HEK293 (cell line): ENCODE results near the gene RRAS.

Experiments used
- GLIS1 ChIP-seq: fragments of 450-650 bp; formaldehyde crosslinking; IDR thresholded peaks from 2 replicates; pipeline ENCODE4 v1.5.1; 2016; ENCODE audit warnings: missing biosample characterization, missing genetic modification characterization
- GLIS2 ChIP-seq: fragments of 450-650 bp; formaldehyde crosslinking; IDR thresholded peaks from 2 replicates; pipeline ENCODE4 v1.5.1; 2016; ENCODE audit warnings: missing biosample characterization, missing genetic modification characterization
- KLF1 ChIP-seq: fragments of 450-650 bp; formaldehyde crosslinking; IDR thresholded peaks from 2 replicates; pipeline ENCODE4 v1.5.1; 2016; ENCODE audit warnings: missing biosample characterization, missing genetic modification characterization
- KLF9 ChIP-seq: fragments of 450-650 bp; formaldehyde crosslinking; IDR thresholded peaks from 2 replicates; pipeline ENCODE4 v1.5.1; 2016; ENCODE audit warnings: missing biosample characterization, missing genetic modification characterization, low read depth
- SALL2 ChIP-seq: fragments of 450-650 bp; formaldehyde crosslinking; IDR thresholded peaks from 2 replicates; pipeline ENCODE4 v1.5.0; 2017; ENCODE audit warnings: missing biosample characterization, mild to moderate bottlenecking, missing genetic modification characterization, borderline replicate concordance
- SCRT2 ChIP-seq: fragments of 450-650 bp; formaldehyde crosslinking; IDR thresholded peaks from 2 replicates; pipeline ENCODE4 v1.5.1; 2016; ENCODE audit warnings: missing biosample characterization, missing genetic modification characterization
- SETDB1 ChIP-seq: IDR thresholded peaks from one replicate; pipeline ENCODE4 v1.6.1; 2017; ENCODE audit warnings: mild to moderate bottlenecking, low read length, moderate library complexity, mixed read lengths; ENCODE audit not compliant: insufficient read length
- SP2 ChIP-seq: fragments of 450-650 bp; formaldehyde crosslinking; IDR thresholded peaks from 2 replicates; pipeline ENCODE4 v1.5.1; 2016; ENCODE audit warnings: missing biosample characterization, missing genetic modification characterization
- ZEB2 ChIP-seq: fragments of 450-650 bp; formaldehyde crosslinking; IDR thresholded peaks from 2 replicates; pipeline ENCODE4 v1.5.1; 2016; ENCODE audit warnings: missing biosample characterization, missing genetic modification characterization
- ZNF10 ChIP-seq: fragments of 450-650 bp; formaldehyde crosslinking; IDR thresholded peaks from 2 replicates; pipeline ENCODE4 v1.5.1; 2017; ENCODE audit warnings: missing biosample characterization, missing genetic modification characterization
- ZNF16 ChIP-seq: fragments of 450-650 bp; formaldehyde crosslinking; IDR thresholded peaks from 2 replicates; pipeline ENCODE4 v1.5.1; 2016; ENCODE audit warnings: low read depth, missing biosample characterization, missing genetic modification characterization
- ZNF214 ChIP-seq: fragments of 450-650 bp; formaldehyde crosslinking; IDR thresholded peaks from 2 replicates; pipeline ENCODE4 v1.5.1; 2017; ENCODE audit warnings: missing biosample characterization, mild to moderate bottlenecking, missing genetic modification characterization, borderline replicate concordance
- ZNF311 ChIP-seq: fragments of 450-650 bp; formaldehyde crosslinking; IDR thresholded peaks from 2 replicates; pipeline ENCODE4 v1.5.1; 2017; ENCODE audit warnings: missing biosample characterization, missing genetic modification characterization, borderline replicate concordance
- ZNF416 ChIP-seq: fragments of 450-650 bp; formaldehyde crosslinking; IDR thresholded peaks from 2 replicates; pipeline ENCODE4 v1.5.1; 2016; ENCODE audit warnings: missing biosample characterization, missing genetic modification characterization
- ZNF544 ChIP-seq: fragments of 450-650 bp; formaldehyde crosslinking; IDR thresholded peaks from 2 replicates; pipeline ENCODE4 v1.5.0; 2017; ENCODE audit warnings: missing biosample characterization, missing genetic modification characterization
- ZNF549 ChIP-seq: fragments of 450-650 bp; IDR thresholded peaks from 2 replicates; pipeline ENCODE4 v1.5.1; 2018; ENCODE audit warnings: missing biosample characterization, missing genetic modification characterization, mild to moderate bottlenecking, inconsistent platforms, moderate library complexity
- ZNF626 ChIP-seq: fragments of 450-650 bp; sonication (Bioruptor Pico); formaldehyde crosslinking; IDR thresholded peaks from 2 replicates; pipeline ENCODE4 v1.5.1; 2018; ENCODE audit warnings: missing biosample characterization, missing genetic modification characterization, inconsistent platforms
- ZNF792 ChIP-seq: fragments of 450-650 bp; formaldehyde crosslinking; IDR thresholded peaks from 2 replicates; pipeline ENCODE4 v1.5.1; 2016; ENCODE audit warnings: missing biosample characterization, missing genetic modification characterization
- TF ChIP-seq, protein P1 (sequence below): fragments of 450-650 bp; formaldehyde crosslinking; IDR thresholded peaks from 2 replicates; pipeline ENCODE4 v1.5.1; 2017; ENCODE audit warnings: missing biosample characterization, mild to moderate bottlenecking, missing genetic modification characterization, moderate library complexity
- TF ChIP-seq, protein P2 (sequence below): fragments of 450-650 bp; formaldehyde crosslinking; IDR thresholded peaks from 2 replicates; pipeline ENCODE4 v1.5.1; 2016; ENCODE audit warnings: missing biosample characterization, missing genetic modification characterization
- TF ChIP-seq, protein P3 (sequence below): fragments of 450-650 bp; formaldehyde crosslinking; IDR thresholded peaks from 2 replicates; pipeline ENCODE4 v1.5.1; 2017; ENCODE audit warnings: missing biosample characterization, missing genetic modification characterization
- TF ChIP-seq, protein P4 (sequence below): fragments of 450-650 bp; formaldehyde crosslinking; IDR thresholded peaks from 2 replicates; pipeline ENCODE4 v1.5.1; 2016; ENCODE audit warnings: missing biosample characterization, missing genetic modification characterization, borderline replicate concordance
- TF ChIP-seq, protein P5 (sequence below): fragments of 450-650 bp; formaldehyde crosslinking; IDR thresholded peaks from 2 replicates; pipeline ENCODE4 v1.5.1; 2017; ENCODE audit warnings: missing biosample characterization, missing genetic modification characterization
- TF ChIP-seq, protein P6 (sequence below): fragments of 450-650 bp; formaldehyde crosslinking; IDR thresholded peaks from 2 replicates; pipeline ENCODE4 v1.5.1; 2016; ENCODE audit warnings: missing biosample characterization, missing genetic modification characterization
- TF ChIP-seq, protein P7 (sequence below): sonication (generic); formaldehyde crosslinking; IDR thresholded peaks from 2 replicates; pipeline ENCODE4 v1.8.1; 2022; ENCODE audit warnings: mild to moderate bottlenecking, moderate library complexity, missing genetic modification reagents

The RRAS gene

DNA sequence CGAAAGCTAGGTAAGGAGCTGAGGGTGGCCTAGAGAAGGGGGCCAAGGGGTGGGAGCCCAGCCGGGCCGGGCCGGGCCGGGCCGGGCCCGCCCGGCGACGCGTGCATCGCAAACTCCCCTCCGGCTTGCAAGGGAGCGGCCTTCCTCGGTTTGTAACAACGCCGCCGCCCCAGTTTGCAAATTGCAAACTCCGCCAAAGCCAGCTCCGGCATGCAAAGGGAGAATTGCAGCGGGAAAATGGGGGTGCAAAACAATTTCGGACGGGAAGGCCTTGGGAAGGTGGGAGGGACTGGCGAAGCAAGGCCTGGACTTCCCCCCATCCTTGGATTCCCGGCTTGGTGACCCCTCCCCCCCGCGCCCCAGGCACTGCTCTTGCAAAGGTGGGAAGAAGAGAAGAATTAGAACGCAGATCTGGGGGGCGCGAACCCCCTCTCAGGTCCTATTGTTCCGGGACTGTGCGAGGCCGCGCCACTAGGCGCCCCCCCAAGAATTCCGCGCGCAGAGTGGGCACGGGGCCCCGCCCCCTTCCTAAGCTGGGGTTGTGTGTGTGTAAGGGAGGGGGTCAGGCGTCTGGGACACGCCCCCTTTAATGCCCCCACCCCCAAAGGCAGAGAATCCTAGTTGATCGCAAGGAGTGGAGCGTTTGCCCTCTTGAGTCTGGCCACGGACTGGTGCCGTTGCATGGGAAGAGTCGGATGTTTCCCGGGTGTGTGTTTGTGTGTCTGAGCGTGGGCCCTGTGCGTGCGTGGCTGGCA, 48.0 kb downstream of the RRAS start (continued):
- TF ChIP-seq, protein P1, sequence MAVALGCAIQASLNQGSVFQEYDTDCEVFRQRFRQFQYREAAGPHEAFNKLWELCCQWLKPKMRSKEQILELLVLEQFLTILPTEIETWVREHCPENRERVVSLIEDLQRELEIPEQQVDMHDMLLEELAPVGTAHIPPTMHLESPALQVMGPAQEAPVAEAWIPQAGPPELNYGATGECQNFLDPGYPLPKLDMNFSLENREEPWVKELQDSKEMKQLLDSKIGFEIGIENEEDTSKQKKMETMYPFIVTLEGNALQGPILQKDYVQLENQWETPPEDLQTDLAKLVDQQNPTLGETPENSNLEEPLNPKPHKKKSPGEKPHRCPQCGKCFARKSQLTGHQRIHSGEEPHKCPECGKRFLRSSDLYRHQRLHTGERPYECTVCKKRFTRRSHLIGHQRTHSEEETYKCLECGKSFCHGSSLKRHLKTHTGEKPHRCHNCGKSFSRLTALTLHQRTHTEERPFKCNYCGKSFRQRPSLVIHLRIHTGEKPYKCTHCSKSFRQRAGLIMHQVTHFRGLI (tag by site-specific recombination) = 0 out of 2 replicates have a peak, but pooled peaks have one; percentile 24
- no peak for TF ChIP-seq ZNF214 (tag by site-specific recombination)
- TF ChIP-seq, protein P2, sequence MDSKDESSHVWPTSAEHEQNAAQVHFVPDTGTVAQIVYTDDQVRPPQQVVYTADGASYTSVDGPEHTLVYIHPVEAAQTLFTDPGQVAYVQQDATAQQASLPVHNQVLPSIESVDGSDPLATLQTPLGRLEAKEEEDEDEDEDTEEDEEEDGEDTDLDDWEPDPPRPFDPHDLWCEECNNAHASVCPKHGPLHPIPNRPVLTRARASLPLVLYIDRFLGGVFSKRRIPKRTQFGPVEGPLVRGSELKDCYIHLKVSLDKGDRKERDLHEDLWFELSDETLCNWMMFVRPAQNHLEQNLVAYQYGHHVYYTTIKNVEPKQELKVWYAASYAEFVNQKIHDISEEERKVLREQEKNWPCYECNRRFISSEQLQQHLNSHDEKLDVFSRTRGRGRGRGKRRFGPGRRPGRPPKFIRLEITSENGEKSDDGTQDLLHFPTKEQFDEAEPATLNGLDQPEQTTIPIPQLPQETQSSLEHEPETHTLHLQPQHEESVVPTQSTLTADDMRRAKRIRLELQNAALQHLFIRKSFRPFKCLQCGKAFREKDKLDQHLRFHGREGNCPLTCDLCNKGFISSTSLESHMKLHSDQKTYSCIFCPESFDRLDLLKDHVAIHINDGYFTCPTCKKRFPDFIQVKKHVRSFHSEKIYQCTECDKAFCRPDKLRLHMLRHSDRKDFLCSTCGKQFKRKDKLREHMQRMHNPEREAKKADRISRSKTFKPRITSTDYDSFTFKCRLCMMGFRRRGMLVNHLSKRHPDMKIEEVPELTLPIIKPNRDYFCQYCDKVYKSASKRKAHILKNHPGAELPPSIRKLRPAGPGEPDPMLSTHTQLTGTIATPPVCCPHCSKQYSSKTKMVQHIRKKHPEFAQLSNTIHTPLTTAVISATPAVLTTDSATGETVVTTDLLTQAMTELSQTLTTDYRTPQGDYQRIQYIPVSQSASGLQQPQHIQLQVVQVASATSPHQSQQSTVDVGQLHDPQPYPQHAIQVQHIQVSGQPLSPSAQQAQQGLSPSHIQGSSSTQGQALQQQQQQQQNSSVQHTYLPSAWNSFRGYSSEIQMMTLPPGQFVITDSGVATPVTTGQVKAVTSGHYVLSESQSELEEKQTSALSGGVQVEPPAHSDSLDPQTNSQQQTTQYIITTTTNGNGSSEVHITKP (tag by site-specific recombination) = peak; percentile 76
- no peak for TF ChIP-seq ZNF10 (tag by site-specific recombination)
- no peak for TF ChIP-seq SALL2 (tag by site-specific recombination)
- no peak for TF ChIP-seq SETDB1
- TF ChIP-seq ZNF626 (tag by site-specific recombination) = no peak
- TF ChIP-seq, protein P3, sequence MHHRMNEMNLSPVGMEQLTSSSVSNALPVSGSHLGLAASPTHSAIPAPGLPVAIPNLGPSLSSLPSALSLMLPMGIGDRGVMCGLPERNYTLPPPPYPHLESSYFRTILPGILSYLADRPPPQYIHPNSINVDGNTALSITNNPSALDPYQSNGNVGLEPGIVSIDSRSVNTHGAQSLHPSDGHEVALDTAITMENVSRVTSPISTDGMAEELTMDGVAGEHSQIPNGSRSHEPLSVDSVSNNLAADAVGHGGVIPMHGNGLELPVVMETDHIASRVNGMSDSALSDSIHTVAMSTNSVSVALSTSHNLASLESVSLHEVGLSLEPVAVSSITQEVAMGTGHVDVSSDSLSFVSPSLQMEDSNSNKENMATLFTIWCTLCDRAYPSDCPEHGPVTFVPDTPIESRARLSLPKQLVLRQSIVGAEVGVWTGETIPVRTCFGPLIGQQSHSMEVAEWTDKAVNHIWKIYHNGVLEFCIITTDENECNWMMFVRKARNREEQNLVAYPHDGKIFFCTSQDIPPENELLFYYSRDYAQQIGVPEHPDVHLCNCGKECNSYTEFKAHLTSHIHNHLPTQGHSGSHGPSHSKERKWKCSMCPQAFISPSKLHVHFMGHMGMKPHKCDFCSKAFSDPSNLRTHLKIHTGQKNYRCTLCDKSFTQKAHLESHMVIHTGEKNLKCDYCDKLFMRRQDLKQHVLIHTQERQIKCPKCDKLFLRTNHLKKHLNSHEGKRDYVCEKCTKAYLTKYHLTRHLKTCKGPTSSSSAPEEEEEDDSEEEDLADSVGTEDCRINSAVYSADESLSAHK (tag by site-specific recombination) = no peak
- TF ChIP-seq, protein P4, sequence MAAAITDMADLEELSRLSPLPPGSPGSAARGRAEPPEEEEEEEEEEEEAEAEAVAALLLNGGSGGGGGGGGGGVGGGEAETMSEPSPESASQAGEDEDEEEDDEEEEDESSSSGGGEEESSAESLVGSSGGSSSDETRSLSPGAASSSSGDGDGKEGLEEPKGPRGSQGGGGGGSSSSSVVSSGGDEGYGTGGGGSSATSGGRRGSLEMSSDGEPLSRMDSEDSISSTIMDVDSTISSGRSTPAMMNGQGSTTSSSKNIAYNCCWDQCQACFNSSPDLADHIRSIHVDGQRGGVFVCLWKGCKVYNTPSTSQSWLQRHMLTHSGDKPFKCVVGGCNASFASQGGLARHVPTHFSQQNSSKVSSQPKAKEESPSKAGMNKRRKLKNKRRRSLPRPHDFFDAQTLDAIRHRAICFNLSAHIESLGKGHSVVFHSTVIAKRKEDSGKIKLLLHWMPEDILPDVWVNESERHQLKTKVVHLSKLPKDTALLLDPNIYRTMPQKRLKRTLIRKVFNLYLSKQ = no peak
- no peak for TF ChIP-seq ZNF544 (tag by site-specific recombination)
- peak; percentile 49 for TF ChIP-seq SP2
- TF ChIP-seq, protein P5, sequence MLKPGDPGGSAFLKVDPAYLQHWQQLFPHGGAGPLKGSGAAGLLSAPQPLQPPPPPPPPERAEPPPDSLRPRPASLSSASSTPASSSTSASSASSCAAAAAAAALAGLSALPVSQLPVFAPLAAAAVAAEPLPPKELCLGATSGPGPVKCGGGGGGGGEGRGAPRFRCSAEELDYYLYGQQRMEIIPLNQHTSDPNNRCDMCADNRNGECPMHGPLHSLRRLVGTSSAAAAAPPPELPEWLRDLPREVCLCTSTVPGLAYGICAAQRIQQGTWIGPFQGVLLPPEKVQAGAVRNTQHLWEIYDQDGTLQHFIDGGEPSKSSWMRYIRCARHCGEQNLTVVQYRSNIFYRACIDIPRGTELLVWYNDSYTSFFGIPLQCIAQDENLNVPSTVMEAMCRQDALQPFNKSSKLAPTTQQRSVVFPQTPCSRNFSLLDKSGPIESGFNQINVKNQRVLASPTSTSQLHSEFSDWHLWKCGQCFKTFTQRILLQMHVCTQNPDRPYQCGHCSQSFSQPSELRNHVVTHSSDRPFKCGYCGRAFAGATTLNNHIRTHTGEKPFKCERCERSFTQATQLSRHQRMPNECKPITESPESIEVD (tag by site-specific recombination) = no peak
- peak; percentile 98 for TF ChIP-seq KLF9 (tag by site-specific recombination)
- 0 out of 2 replicates have a peak, but pooled peaks have one; percentile 67 for TF ChIP-seq ZEB2
- no peak for TF ChIP-seq ZNF311 (tag by site-specific recombination)
- TF ChIP-seq ZNF16 = no peak
- peak; percentile 65 for TF ChIP-seq KLF1 (tag by site-specific recombination)
- TF ChIP-seq, protein P6, sequence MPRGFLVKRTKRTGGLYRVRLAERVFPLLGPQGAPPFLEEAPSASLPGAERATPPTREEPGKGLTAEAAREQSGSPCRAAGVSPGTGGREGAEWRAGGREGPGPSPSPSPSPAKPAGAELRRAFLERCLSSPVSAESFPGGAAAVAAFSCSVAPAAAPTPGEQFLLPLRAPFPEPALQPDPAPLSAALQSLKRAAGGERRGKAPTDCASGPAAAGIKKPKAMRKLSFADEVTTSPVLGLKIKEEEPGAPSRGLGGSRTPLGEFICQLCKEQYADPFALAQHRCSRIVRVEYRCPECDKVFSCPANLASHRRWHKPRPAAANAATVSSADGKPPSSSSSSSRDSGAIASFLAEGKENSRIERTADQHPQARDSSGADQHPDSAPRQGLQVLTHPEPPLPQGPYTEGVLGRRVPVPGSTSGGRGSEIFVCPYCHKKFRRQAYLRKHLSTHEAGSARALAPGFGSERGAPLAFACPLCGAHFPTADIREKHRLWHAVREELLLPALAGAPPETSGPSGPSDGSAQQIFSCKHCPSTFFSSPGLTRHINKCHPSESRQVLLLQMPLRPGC (tag by site-specific recombination) = no peak
- peak; percentile 88 for TF ChIP-seq GLIS2 (tag by site-specific recombination)
- no peak for TF ChIP-seq ZNF549 (tag by site-specific recombination)
- 0 out of 2 replicates have a peak, but pooled peaks have one; percentile 31 for TF ChIP-seq ZNF792 (tag by site-specific recombination)
- TF ChIP-seq, protein P7, sequence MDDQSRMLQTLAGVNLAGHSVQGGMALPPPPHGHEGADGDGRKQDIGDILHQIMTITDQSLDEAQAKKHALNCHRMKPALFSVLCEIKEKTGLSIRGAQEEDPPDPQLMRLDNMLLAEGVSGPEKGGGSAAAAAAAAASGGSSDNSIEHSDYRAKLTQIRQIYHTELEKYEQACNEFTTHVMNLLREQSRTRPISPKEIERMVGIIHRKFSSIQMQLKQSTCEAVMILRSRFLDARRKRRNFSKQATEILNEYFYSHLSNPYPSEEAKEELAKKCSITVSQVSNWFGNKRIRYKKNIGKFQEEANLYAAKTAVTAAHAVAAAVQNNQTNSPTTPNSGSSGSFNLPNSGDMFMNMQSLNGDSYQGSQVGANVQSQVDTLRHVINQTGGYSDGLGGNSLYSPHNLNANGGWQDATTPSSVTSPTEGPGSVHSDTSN = no peak
- peak; percentile 52; the same call in 1 of the 2 replicates for TF ChIP-seq SCRT2 (tag by site-specific recombination)
- TF ChIP-seq GLIS1 (tag by site-specific recombination) = peak; percentile 40
- TF ChIP-seq ZNF416 = no peak
